Measurements from ENCODE around the gene POGK.

The POGK gene

DNA sequence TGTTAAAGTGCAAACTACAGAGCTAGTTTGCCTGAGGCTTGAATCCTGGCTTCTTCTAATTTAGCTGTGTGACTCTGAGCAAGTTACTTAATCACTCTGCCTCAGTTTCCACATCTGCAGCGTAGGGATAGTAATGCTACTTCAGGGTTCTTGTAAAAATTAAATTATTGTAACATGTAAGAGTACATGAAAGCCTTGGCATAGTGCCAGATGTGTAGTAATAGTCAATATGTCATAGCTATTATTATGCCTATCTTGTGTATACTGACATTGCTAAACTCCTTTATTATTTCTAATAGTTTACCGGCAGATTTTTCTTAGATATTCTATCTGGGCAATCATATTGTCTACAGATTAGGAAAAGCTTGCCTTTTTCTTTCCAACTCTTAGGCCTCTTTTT is 43.6 kb downstream of the POGK start:
- no peak overlapping the region for H3K27ac ChIP-seq (ENCODE audit: low read depth, low read length)
- H3K4ac ChIP-seq (ENCODE audit: low read depth, low read length): no peak overlapping the region
- no peak overlapping the region for H3K9ac ChIP-seq (ENCODE audit: low read length)
- no peak overlapping the region for H2BK5ac ChIP-seq (ENCODE audit: low read depth, low read length, poor library complexity)
- no CpG with 5 or more reads among the region's 2 CpGs for WGBS (ENCODE audit: extremely low coverage, insufficient coverage, insufficient read length)
- no peak overlapping the region for H2BK12ac ChIP-seq (ENCODE audit: low read length)
- H3K18ac ChIP-seq (ENCODE audit: low read length): no peak overlapping the region
- H3K4me1 ChIP-seq (ENCODE audit: control insufficient read depth in 1 of 2, insufficient read depth in 2 of 2, low read length in 2 of 2): peaks cover 0 to 5% of the 10 kb centered on the region in 2 experiments
- H2AK5ac ChIP-seq (ENCODE audit: low read length): no peak overlapping the region
- no peak overlapping the region for H4K8ac ChIP-seq (ENCODE audit: low read depth, low read length)
- H3K27me3 ChIP-seq (ENCODE audit: insufficient read depth, low read length): peaks cover 5% of the 10 kb centered on the region
- no peak overlapping the region for H4K91ac ChIP-seq (ENCODE audit: low read depth, low read length)
- DNase-seq: no peak
- no peaks in the 10 kb centered on the region for H3K9me3 ChIP-seq (ENCODE audit: insufficient read depth, low read depth, low read length)
- no peak overlapping the region for H4K12ac ChIP-seq (ENCODE audit: low read depth, low read length)
- no peak overlapping the region for H2AFZ ChIP-seq (ENCODE audit: insufficient read depth, low read length, poor library complexity)
- H3K4me3 ChIP-seq (ENCODE audit: low read depth, low read length): no peak overlapping the region
- no peak overlapping the region for H3K14ac ChIP-seq (ENCODE audit: low read length)
- no peaks in the 10 kb centered on the region for H3K79me1 ChIP-seq (ENCODE audit: low read length)
- no peaks in the 10 kb centered on the region for H3K79me2 ChIP-seq (ENCODE audit: control insufficient read depth, insufficient read depth, low read length, poor library complexity)
- no peak overlapping the region for H2BK120ac ChIP-seq (ENCODE audit: insufficient read depth, low read length, poor library complexity)
- H3K23ac ChIP-seq (ENCODE audit: low read length): no peak overlapping the region
- no peaks in the 10 kb centered on the region for H3K36me3 ChIP-seq (ENCODE audit: control insufficient read depth in 1 of 2, insufficient read depth in 2 of 2, low read length in 2 of 2)
- H3K4me2 ChIP-seq (ENCODE audit: low read length): no peak overlapping the region

GRCh38 chr1:166884040-166884642 is 44.9 kb downstream of the POGK start:
- H2BK120ac ChIP-seq (ENCODE audit: insufficient read depth, low read length, poor library complexity): no peak overlapping the region
- no peak overlapping the region for H3K14ac ChIP-seq (ENCODE audit: low read length)
- no peaks in the 10 kb centered on the region for H3K36me3 ChIP-seq (ENCODE audit: control insufficient read depth in 1 of 2, insufficient read depth in 2 of 2, low read length in 2 of 2)
- no peaks in the 10 kb centered on the region for H3K79me2 ChIP-seq (ENCODE audit: control insufficient read depth, insufficient read depth, low read length, poor library complexity)
- H3K27ac ChIP-seq (ENCODE audit: low read depth, low read length): no peak overlapping the region
- no peak overlapping the region for H3K18ac ChIP-seq (ENCODE audit: low read length)
- H4K91ac ChIP-seq (ENCODE audit: low read depth, low read length): no peak overlapping the region
- H2BK5ac ChIP-seq (ENCODE audit: low read depth, low read length, poor library complexity): no peak overlapping the region
- no peaks in the 10 kb centered on the region for H3K79me1 ChIP-seq (ENCODE audit: low read length)
- H4K12ac ChIP-seq (ENCODE audit: low read depth, low read length): no peak overlapping the region
- H3K4me3 ChIP-seq (ENCODE audit: low read depth, low read length): no peak overlapping the region
- peaks cover 5% of the 10 kb centered on the region for H3K27me3 ChIP-seq (ENCODE audit: insufficient read depth, low read length)
- peak; percentile 33 to 69 for DNase-seq
- no CpG with 5 or more reads among the region's 44 CpGs for WGBS (ENCODE audit: extremely low coverage, insufficient coverage, insufficient read length)
- H2AFZ ChIP-seq (ENCODE audit: insufficient read depth, low read length, poor library complexity): no peak overlapping the region
- peaks cover 0 to 5% of the 10 kb centered on the region in 2 experiments for H3K4me1 ChIP-seq (ENCODE audit: control insufficient read depth in 1 of 2, insufficient read depth in 2 of 2, low read length in 2 of 2)
- peak overlapping the region; percentile 35 for H3K4me2 ChIP-seq (ENCODE audit: low read length)
- H2AK5ac ChIP-seq (ENCODE audit: low read length): no peak overlapping the region
- no peaks in the 10 kb centered on the region for H3K9me3 ChIP-seq (ENCODE audit: insufficient read depth, low read depth, low read length)
- no peak overlapping the region for H4K8ac ChIP-seq (ENCODE audit: low read depth, low read length)
- H3K23ac ChIP-seq (ENCODE audit: low read length): no peak overlapping the region
- no peak overlapping the region for H2BK12ac ChIP-seq (ENCODE audit: low read length)
- no peak overlapping the region for H3K4ac ChIP-seq (ENCODE audit: low read depth, low read length)
- no peak overlapping the region for H3K9ac ChIP-seq (ENCODE audit: low read length)

DNA sequence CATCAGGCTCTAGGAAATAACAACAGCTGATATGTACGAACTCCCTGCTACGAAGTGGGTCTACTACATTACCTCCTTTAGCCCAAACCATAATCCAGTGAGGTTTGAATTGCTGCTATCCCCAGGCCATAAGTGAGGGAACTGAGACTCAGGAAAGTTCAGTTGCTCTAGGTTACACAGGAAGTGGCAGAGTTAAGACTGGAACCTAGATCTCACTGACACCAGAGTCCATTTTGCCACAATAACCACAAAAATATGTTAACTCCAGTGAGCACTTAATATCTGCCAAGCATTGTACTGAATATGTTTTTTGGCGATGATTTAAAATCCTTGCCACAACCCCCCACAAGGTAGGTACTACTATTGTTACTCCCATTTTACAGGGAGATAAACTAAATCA is 45.7 kb downstream of the POGK start:
- no CpG with 5 or more reads among the region's 3 CpGs for WGBS (ENCODE audit: extremely low coverage, insufficient coverage, insufficient read length)
- Histone ChIP-seq H4K91ac (ENCODE audit: low read depth, low read length) (no peak overlapping the region), H3K14ac (ENCODE audit: low read length) (no peak overlapping the region), H4K12ac (ENCODE audit: low read depth, low read length) (no peak overlapping the region), H3K36me3 (ENCODE audit: control insufficient read depth in 1 of 2, insufficient read depth in 2 of 2, low read length in 2 of 2) (no peaks in the 10 kb centered on the region), H3K4me3 (ENCODE audit: low read depth, low read length) (no peak overlapping the region), H4K8ac (ENCODE audit: low read depth, low read length) (no peak overlapping the region), H3K4ac (ENCODE audit: low read depth, low read length) (no peak overlapping the region), H3K4me1 (ENCODE audit: control insufficient read depth in 1 of 2, insufficient read depth in 2 of 2, low read length in 2 of 2) (peaks cover 0 to 5% of the 10 kb centered on the region in 2 experiments), H3K79me2 (ENCODE audit: control insufficient read depth, insufficient read depth, low read length, poor library complexity) (no peaks in the 10 kb centered on the region), H3K27me3 (ENCODE audit: insufficient read depth, low read length) (peaks cover 5% of the 10 kb centered on the region), H3K4me2 (ENCODE audit: low read length) (no peak overlapping the region), H3K23ac (ENCODE audit: low read length) (no peak overlapping the region), H3K9ac (ENCODE audit: low read length) (no peak overlapping the region), H3K9me3 (ENCODE audit: insufficient read depth, low read depth, low read length) (no peaks in the 10 kb centered on the region), H2BK5ac (ENCODE audit: low read depth, low read length, poor library complexity) (no peak overlapping the region), H3K18ac (ENCODE audit: low read length) (no peak overlapping the region), H2AFZ (ENCODE audit: insufficient read depth, low read length, poor library complexity) (no peak overlapping the region), H2BK120ac (ENCODE audit: insufficient read depth, low read length, poor library complexity) (no peak overlapping the region), H3K27ac (ENCODE audit: low read depth, low read length) (no peak overlapping the region), H3K79me1 (ENCODE audit: low read length) (no peaks in the 10 kb centered on the region), H2AK5ac (ENCODE audit: low read length) (no peak overlapping the region), H2BK12ac (ENCODE audit: low read length) (no peak overlapping the region)
- no peak for DNase-seq

DNA sequence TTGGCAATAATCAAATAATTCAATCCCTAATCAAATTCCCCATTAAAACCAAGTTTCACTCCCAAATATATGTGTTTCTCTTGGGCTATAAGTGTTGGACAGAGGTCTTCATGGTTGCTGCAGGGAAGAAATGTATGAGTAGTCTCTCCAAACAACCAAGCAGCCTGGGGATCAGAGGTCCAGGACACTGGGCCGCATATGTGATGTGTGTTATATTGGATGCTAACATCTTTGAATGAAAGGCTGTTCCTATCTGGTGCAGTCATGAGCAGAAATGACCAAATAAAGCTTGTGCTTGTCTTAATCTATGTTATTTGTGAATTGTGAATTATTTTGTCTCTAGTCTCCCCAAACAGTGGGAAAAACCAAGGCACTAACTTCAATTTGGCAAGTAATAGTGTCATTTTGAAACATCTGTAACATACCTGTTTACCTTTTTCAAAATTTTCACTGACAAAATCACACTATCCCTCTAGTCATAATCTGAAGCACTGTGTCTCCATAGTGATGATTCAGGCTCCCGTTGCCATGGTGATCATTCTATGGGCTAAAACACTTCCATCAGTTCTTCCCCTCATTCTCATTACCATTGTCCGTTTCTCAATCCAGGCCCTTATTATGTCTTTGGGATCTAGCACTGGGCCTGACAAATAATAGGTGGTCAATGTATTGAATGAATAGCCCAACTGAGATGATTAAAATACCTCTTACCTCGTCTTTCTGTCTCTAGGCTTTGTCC is 49.3 kb downstream of the POGK start:
- H2BK12ac ChIP-seq (ENCODE audit: low read length): no peak overlapping the region
- peaks cover 0 to 5% of the 10 kb centered on the region in 2 experiments for H3K4me1 ChIP-seq (ENCODE audit: control insufficient read depth in 1 of 2, insufficient read depth in 2 of 2, low read length in 2 of 2)
- DNase-seq: no peak
- no peak overlapping the region for H3K27ac ChIP-seq (ENCODE audit: low read depth, low read length)
- no CpG with 5 or more reads among the region's 4 CpGs for WGBS (ENCODE audit: extremely low coverage, insufficient coverage, insufficient read length)
- no peak overlapping the region for H4K12ac ChIP-seq (ENCODE audit: low read depth, low read length)
- no peak overlapping the region for H4K91ac ChIP-seq (ENCODE audit: low read depth, low read length)
- no peak overlapping the region for H3K18ac ChIP-seq (ENCODE audit: low read length)
- no peak overlapping the region for H3K23ac ChIP-seq (ENCODE audit: low read length)
- H2AK5ac ChIP-seq (ENCODE audit: low read length): no peak overlapping the region
- no peak overlapping the region for H2AFZ ChIP-seq (ENCODE audit: insufficient read depth, low read length, poor library complexity)
- no peak overlapping the region for H3K9ac ChIP-seq (ENCODE audit: low read length)
- H2BK5ac ChIP-seq (ENCODE audit: low read depth, low read length, poor library complexity): no peak overlapping the region
- H3K4me2 ChIP-seq (ENCODE audit: low read length): no peak overlapping the region
- H3K14ac ChIP-seq (ENCODE audit: low read length): no peak overlapping the region
- no peaks in the 10 kb centered on the region for H3K36me3 ChIP-seq (ENCODE audit: control insufficient read depth in 1 of 2, insufficient read depth in 2 of 2, low read length in 2 of 2)
- no peak overlapping the region for H3K4me3 ChIP-seq (ENCODE audit: low read depth, low read length)
- H3K79me1 ChIP-seq (ENCODE audit: low read length): no peaks in the 10 kb centered on the region
- no peaks in the 10 kb centered on the region for H3K79me2 ChIP-seq (ENCODE audit: control insufficient read depth, insufficient read depth, low read length, poor library complexity)
- H4K8ac ChIP-seq (ENCODE audit: low read depth, low read length): no peak overlapping the region
- no peaks in the 10 kb centered on the region for H3K9me3 ChIP-seq (ENCODE audit: insufficient read depth, low read depth, low read length)
- H2BK120ac ChIP-seq (ENCODE audit: insufficient read depth, low read length, poor library complexity): no peak overlapping the region
- H3K27me3 ChIP-seq (ENCODE audit: insufficient read depth, low read length): peaks cover 5% of the 10 kb centered on the region
- no peak overlapping the region for H3K4ac ChIP-seq (ENCODE audit: low read depth, low read length)

All from trophoblast cell (in vitro differentiated cells and primary cell).